Naive thymus-derived CD8-positive, alpha-beta T cell (primary cell): ENCODE measurements around the gene ATP5F1B. TPM values are rescaled to one million over a fixed set of nuclear protein-coding genes. Genes with fewer than 3 reads are reported as not detected.
A peak's percentile ranks its signal among the peaks of the same experiment; 100 is the strongest.

Experiments used
- ATAC-seq, 2 donors: fragments of 150-1000 bp; cut with Tn5 transposase in 1 of 2; sonication (Bioruptor Pico), chemical (Tn5 transposase) in 1 of 2; 1 replicate in 1 of 2; 2 replicates in 1 of 2; pipeline ENCODE4 v1.10.0; 2021; ENCODE audit warnings: mild to moderate bottlenecking in 2 of 2, moderate library complexity in 2 of 2
- POLR2A ChIA-PET: fragments of 350-600 bp; sonication (Branson Sonifier 250); formaldehyde crosslinking; loops from one replicate; lab custom pipeline; 2021; ENCODE audit warnings: antibody characterized with exemption; lab: Charles Lee
- DNase-seq, 10 donors: peaks; one replicate each; pipeline versions ENCODE4 v3.0.0 to v3.0.0-alpha.2; 2020 to 2022
- H3K27ac Mint-ChIP-seq, 10 donors: one replicate each; pipeline ENCODE4 v1.8.0; 2020 to 2022; ENCODE audit warnings: mild to moderate bottlenecking in 10 of 10, mixed read lengths in 10 of 10, moderate library complexity in 4 of 10, inconsistent platforms in 1 of 10
- H3K27me3 Mint-ChIP-seq, 5 donors: one replicate each; pipeline ENCODE4 v1.8.0; 2021 to 2022; ENCODE audit warnings: mixed read lengths in 5 of 5
- H3K36me3 Mint-ChIP-seq, 3 donors: one replicate each; pipeline ENCODE4 v1.8.0; 2020 to 2022; ENCODE audit warnings: mixed read lengths in 3 of 3, mild to moderate bottlenecking in 2 of 3, inconsistent platforms in 1 of 3
- H3K4me1 Mint-ChIP-seq, 4 donors: one replicate each; pipeline ENCODE4 v1.8.0; 2021 to 2022; ENCODE audit warnings: mixed read lengths in 4 of 4
- H3K4me3 Mint-ChIP-seq, 10 donors: one replicate each; pipeline ENCODE4 v1.8.0; 2020 to 2022; ENCODE audit warnings: mild to moderate bottlenecking in 10 of 10, mixed read lengths in 10 of 10, moderate library complexity in 6 of 10, inconsistent platforms in 1 of 10
- H3K9me3 Mint-ChIP-seq, 9 donors: one replicate each; pipeline ENCODE4 v1.8.0; 2020 to 2022; ENCODE audit warnings: mixed read lengths in 9 of 9, mild to moderate bottlenecking in 3 of 9, inconsistent platforms in 1 of 9, moderate library complexity in 1 of 9
- polyA plus RNA-seq, 3 donors: library from polyadenylated mRNA; unstranded; fragments of 300-500 nt; fragmentation: Illumina TruSeq; gene quantifications; one replicate each; pipeline ENCODE4 v1.2.3, GENCODE V29; 2021
- total RNA-seq, 8 experiments: library from RNA in 2 of 8; stranded (reverse) in 2 of 8; gene quantifications; one replicate each; pipeline ENCODE4 v1.2.3 and lab custom pipeline; 2021 to 2026

Gene ATP5F1B
- total and polyA plus RNA-seq, 5 experiments from 2014 or later, result 269 to 879 (median 724) TPM

GRCh38 chr12:56601503-56601902 lies 44.3 kb downstream of the ATP5F1B start:
- Mint-ChIP-seq H3K4me3 (no peak overlapping the region), H3K27ac (peak overlapping the region in 3 of 10 donors; percentile 40 to 85 (median 59)), H3K36me3 (peaks cover 5 to 98% (median 37%) of the 10 kb centered on the region in 3 donors), H3K27me3 (no peaks in the 10 kb centered on the region), H3K4me1 (peaks cover 0 to 13% (median 0%) of the 10 kb centered on the region in 4 donors), H3K9me3 (no peaks in the 10 kb centered on the region)
- POLR2A ChIA-PET, result interaction anchor here (1.0 to 1.7 kb wide), 2 partner anchors 28 to 35 kb away, joined by 3 to 4 read pairs; partner anchors contain the start of gene BAZ2A
- DNase-seq (peak; percentile 3 to 70 (median 18)), ATAC-seq (peak; percentile 65 to 69)

- POLR2A ChIA-PET, result interaction anchor here (1.0 to 1.7 kb wide), 2 partner anchors 29 to 36 kb away, joined by 3 to 4 read pairs; partner anchors contain the start of gene BAZ2A
- no peak overlapping the region for H3K4me3 Mint-ChIP-seq
- DNase-seq (no peak), ATAC-seq (no peak)
- peaks cover 1 to 94% (median 35%) of the 10 kb centered on the region in 3 donors for H3K36me3 Mint-ChIP-seq
- H3K9me3 Mint-ChIP-seq, result no peaks in the 10 kb centered on the region
- peaks cover 0 to 13% (median 0%) of the 10 kb centered on the region in 4 donors for H3K4me1 Mint-ChIP-seq
- H3K27ac Mint-ChIP-seq, result peak overlapping the region in 4 of 10 donors; percentile 11 to 85 (median 56)
- H3K27me3 Mint-ChIP-seq, result no peaks in the 10 kb centered on the region
Observed at GRCh38 chr12:56600753-56601152, 45.0 kb downstream of the ATP5F1B start.

GRCh38 chr12:56599797-56600196 lies 46.0 kb downstream of the ATP5F1B start:
- Mint-ChIP-seq H3K27me3 (no peaks in the 10 kb centered on the region), H3K4me1 (peaks cover 0 to 15% (median 0%) of the 10 kb centered on the region in 4 donors), H3K27ac (peak overlapping the region in 1 of 10 donors; percentile 61), H3K36me3 (peaks cover 0 to 85% (median 30%) of the 10 kb centered on the region in 3 donors), H3K9me3 (no peaks in the 10 kb centered on the region), H3K4me3 (no peak overlapping the region)
- ATAC-seq (no peak), DNase-seq (no peak)
- POLR2A ChIA-PET, result interaction anchor here (0.8 kb wide), 1 partner anchor 29 kb away, joined by 6 read pairs; no protein-coding TSS in a partner anchor

- POLR2A ChIA-PET, result interaction anchor here (0.8 kb wide), 1 partner anchor 29 kb away, joined by 6 read pairs; no protein-coding TSS in a partner anchor
- Mint-ChIP-seq H3K4me1 (peaks cover 0 to 22% (median 2%) of the 10 kb centered on the region in 4 donors), H3K36me3 (peaks cover 0 to 77% (median 23%) of the 10 kb centered on the region in 3 donors), H3K27me3 (no peaks in the 10 kb centered on the region), H3K4me3 (no peak overlapping the region), H3K9me3 (no peaks in the 10 kb centered on the region), H3K27ac (no peak overlapping the region)
- no peak for ATAC-seq
- DNase-seq, result no peak
Observed at GRCh38 chr12:56599041-56599440, 46.7 kb downstream of the ATP5F1B start.

GRCh38 chr12:56596815-56597214 lies 49.0 kb downstream of the ATP5F1B start:
- H3K27ac Mint-ChIP-seq, result peak overlapping the region in 8 of 10 donors; percentile 10 to 84 (median 44)
- H3K36me3 Mint-ChIP-seq, result peaks cover 0 to 55% (median 18%) of the 10 kb centered on the region in 3 donors
- no peaks in the 10 kb centered on the region for H3K27me3 Mint-ChIP-seq
- POLR2A ChIA-PET, result interaction anchor here (1.3 kb wide), 1 partner anchor 32 kb away, joined by 3 read pairs; no protein-coding TSS in a partner anchor
- H3K4me3 Mint-ChIP-seq, result peak overlapping the region in 1 of 10 donors; percentile 49
- ATAC-seq, result no peak
- H3K4me1 Mint-ChIP-seq, result peaks cover 3 to 26% (median 4%) of the 10 kb centered on the region in 4 donors
- DNase-seq, result no peak
- H3K9me3 Mint-ChIP-seq, result no peaks in the 10 kb centered on the region

GRCh38 chr12:56593909-56594621 lies 51.7 kb downstream of the ATP5F1B start:
- no peaks in the 10 kb centered on the region for H3K27me3 Mint-ChIP-seq
- H3K9me3 Mint-ChIP-seq, result no peaks in the 10 kb centered on the region
- peaks cover 3 to 26% (median 4%) of the 10 kb centered on the region in 4 donors for H3K4me1 Mint-ChIP-seq
- H3K27ac Mint-ChIP-seq, result peak overlapping the region in 6 of 10 donors; percentile 2 to 91 (median 61)
- no peak overlapping the region for H3K4me3 Mint-ChIP-seq
- ATAC-seq (peak; percentile 67 to 83), DNase-seq (peak; percentile 35 to 78 (median 58))
- POLR2A ChIA-PET, result interaction anchor here (0.6 to 1.3 kb wide), 3 partner anchors 36 to 73 kb away, joined by 3 read pairs; partner anchors contain the start of gene BAZ2A
- peaks cover 0 to 27% (median 4%) of the 10 kb centered on the region in 3 donors for H3K36me3 Mint-ChIP-seq

GRCh38 chr12:56591961-56592360 lies 53.8 kb downstream of the ATP5F1B start:
- ATAC-seq, result no peak
- H3K27ac Mint-ChIP-seq, result peak overlapping the region in 2 of 10 donors; percentile 3
- no peak overlapping the region for H3K4me3 Mint-ChIP-seq
- POLR2A ChIA-PET, result interaction anchor here (1.0 kb wide), 1 partner anchor 37 kb away, joined by 4 read pairs; no protein-coding TSS in a partner anchor
- peaks cover 0 to 17% (median 6%) of the 10 kb centered on the region in 3 donors for H3K36me3 Mint-ChIP-seq
- H3K9me3 Mint-ChIP-seq, result no peaks in the 10 kb centered on the region
- no peaks in the 10 kb centered on the region for H3K27me3 Mint-ChIP-seq
- DNase-seq, result no peak
- peaks cover 3 to 16% (median 4%) of the 10 kb centered on the region in 4 donors for H3K4me1 Mint-ChIP-seq

GRCh38 chr12:56591126-56591525 lies 54.7 kb downstream of the ATP5F1B start:
- Mint-ChIP-seq H3K4me3 (no peak overlapping the region), H3K27ac (peak overlapping the region in 3 of 10 donors; percentile 1 to 37 (median 3)), H3K9me3 (no peaks in the 10 kb centered on the region), H3K4me1 (peaks cover 3 to 13% (median 4%) of the 10 kb centered on the region in 4 donors), H3K27me3 (no peaks in the 10 kb centered on the region), H3K36me3 (peaks cover 0 to 11% (median 5%) of the 10 kb centered on the region in 3 donors)
- ATAC-seq, result no peak
- DNase-seq, result no peak
- POLR2A ChIA-PET, result interaction anchor here (0.9 to 1.0 kb wide), 2 partner anchors 37 to 39 kb away, joined by 4 read pairs; partner anchors contain the start of gene BAZ2A

GRCh38 chr12:56590237-56590830 lies 55.5 kb downstream of the ATP5F1B start:
- peak; percentile 59 to 71 for ATAC-seq
- Mint-ChIP-seq H3K36me3 (peaks cover 0 to 10% (median 5%) of the 10 kb centered on the region in 3 donors), H3K27me3 (no peaks in the 10 kb centered on the region), H3K4me1 (peaks cover 3 to 13% (median 4%) of the 10 kb centered on the region in 4 donors), H3K27ac (peak overlapping the region in 2 of 10 donors; percentile 26 to 50), H3K4me3 (no peak overlapping the region), H3K9me3 (no peaks in the 10 kb centered on the region)
- peak in 1 of 10 donors; percentile 11 for DNase-seq
- POLR2A ChIA-PET, result interaction anchor here (0.9 to 1.4 kb wide), 2 partner anchors 39 to 40 kb away, joined by 3 to 4 read pairs; partner anchors contain the start of gene BAZ2A

- Mint-ChIP-seq H3K27me3 (no peaks in the 10 kb centered on the region), H3K27ac (peak overlapping the region in 1 of 10 donors; percentile 49), H3K4me1 (peaks cover 3 to 11% (median 4%) of the 10 kb centered on the region in 4 donors), H3K36me3 (peaks cover 0 to 10% (median 5%) of the 10 kb centered on the region in 3 donors), H3K4me3 (no peak overlapping the region), H3K9me3 (no peaks in the 10 kb centered on the region)
- DNase-seq (no peak), ATAC-seq (no peak)
- POLR2A ChIA-PET, result interaction anchor here (0.6 to 1.4 kb wide), 2 partner anchors 8 to 40 kb away, joined by 3 read pairs; partner anchors contain the start of gene BAZ2A
Observed at GRCh38 chr12:56589783-56590182, 56.0 kb downstream of the ATP5F1B start.
